ENCODE data around the gene MGAT2. TPM values are rescaled to one million over a fixed set of nuclear protein-coding genes. Genes with fewer than 3 reads are reported as not detected.

MGAT2 gene
- total and polyA plus RNA-seq, 2 donors (not counting 1 experiment from before 2014, with no cell fraction given) = 55.7 to 60.4 TPM

DNA sequence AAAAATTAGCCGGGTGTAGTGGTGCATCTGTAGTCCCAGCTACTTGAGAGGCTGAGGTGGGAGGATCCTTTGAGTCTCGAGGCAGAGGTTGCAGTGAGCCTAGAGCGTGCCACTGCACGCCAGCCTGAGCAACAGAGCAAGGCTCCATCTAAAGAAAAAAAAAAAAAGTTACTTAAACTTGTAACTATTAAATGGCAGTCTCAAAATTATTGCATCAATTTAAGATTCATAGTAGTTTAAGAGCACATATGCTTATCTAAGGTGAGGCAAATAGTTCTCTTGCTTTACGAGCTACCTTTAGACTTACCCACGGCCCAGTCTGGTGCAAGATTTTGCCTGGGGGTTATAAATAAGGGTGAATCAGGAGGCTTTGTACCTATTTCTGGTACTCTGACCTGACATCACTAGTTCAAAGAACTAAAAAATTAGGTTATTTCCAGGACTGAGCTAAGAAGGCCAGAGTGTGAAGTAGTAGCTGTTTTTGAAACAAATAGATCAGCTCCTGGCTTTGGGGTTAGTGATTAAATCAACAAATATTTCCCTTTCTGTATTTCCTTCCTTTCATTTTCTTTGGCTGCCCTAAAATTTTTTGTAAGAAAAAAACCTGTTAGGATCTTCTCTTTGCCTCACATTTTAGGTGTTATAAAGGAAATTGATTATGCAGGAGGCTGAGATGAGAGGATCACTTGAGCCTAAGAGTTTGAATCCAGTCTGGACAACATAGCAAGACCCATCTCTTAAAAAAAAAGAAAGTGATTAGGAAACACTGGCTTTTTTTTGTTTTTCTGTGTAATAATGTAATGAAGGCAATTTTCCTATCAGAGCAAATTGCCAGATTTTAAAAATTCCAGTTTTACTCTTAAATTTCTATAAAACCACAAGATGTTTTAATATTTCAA, 3.6 kb downstream of the MGAT2 start:
- Histone ChIP-seq H3K4me3 (replicated peaks in 1 of 4; ENCODE audit: control extremely low read depth in 1 of 4, insufficient read depth in 1 of 4, low read depth in 3 of 4, low read length in 4 of 4) (peak overlapping the region in 2 of 4 experiments; percentile 84 to 97), H3K79me2 (ENCODE audit: control insufficient read depth, insufficient read depth, low read length) (peaks cover 52% of the 10 kb centered on the region), H3K36me3 (ENCODE audit: control insufficient read depth, insufficient read depth, low read length) (no peaks in the 10 kb centered on the region), H2AFZ (ENCODE audit: low read length) (no peak overlapping the region), H3K9me3 (ENCODE audit: control insufficient read depth, insufficient read depth, low read depth, low read length) (no peaks in the 10 kb centered on the region), H3K4me2 (ENCODE audit: extremely low read depth, insufficient read depth, low read length) (peak overlapping the region; percentile 80), H3K9ac (ENCODE audit: insufficient read depth, low read length) (no peak overlapping the region), H4K20me1 (ENCODE audit: control insufficient read depth, extremely low read depth, insufficient read depth, low read length) (no peaks in the 10 kb centered on the region), H3K27ac (ENCODE audit: insufficient read depth, low read length) (no peak overlapping the region), H3K27me3 (ENCODE audit: control insufficient read depth, insufficient read depth, low read length) (no peaks in the 10 kb centered on the region), H3K4me1 (ENCODE audit: control insufficient read depth, extremely low read depth, insufficient read depth, low read length) (peaks cover 4% of the 10 kb centered on the region)
- no peak for DNase-seq (ENCODE audit: low read depth in 2 of 2)
- TF ChIP-seq EZH2 (IDR thresholded peaks at IDR 0.05; ENCODE audit: low read length, missing control alignments) = no peak
- TF ChIP-seq, protein P1, sequence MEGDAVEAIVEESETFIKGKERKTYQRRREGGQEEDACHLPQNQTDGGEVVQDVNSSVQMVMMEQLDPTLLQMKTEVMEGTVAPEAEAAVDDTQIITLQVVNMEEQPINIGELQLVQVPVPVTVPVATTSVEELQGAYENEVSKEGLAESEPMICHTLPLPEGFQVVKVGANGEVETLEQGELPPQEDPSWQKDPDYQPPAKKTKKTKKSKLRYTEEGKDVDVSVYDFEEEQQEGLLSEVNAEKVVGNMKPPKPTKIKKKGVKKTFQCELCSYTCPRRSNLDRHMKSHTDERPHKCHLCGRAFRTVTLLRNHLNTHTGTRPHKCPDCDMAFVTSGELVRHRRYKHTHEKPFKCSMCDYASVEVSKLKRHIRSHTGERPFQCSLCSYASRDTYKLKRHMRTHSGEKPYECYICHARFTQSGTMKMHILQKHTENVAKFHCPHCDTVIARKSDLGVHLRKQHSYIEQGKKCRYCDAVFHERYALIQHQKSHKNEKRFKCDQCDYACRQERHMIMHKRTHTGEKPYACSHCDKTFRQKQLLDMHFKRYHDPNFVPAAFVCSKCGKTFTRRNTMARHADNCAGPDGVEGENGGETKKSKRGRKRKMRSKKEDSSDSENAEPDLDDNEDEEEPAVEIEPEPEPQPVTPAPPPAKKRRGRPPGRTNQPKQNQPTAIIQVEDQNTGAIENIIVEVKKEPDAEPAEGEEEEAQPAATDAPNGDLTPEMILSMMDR (conservative IDR thresholded peaks at IDR 0.05 in 1 of 2, IDR thresholded peaks at IDR 0.05 in 1 of 2; ENCODE audit: low read depth in 1 of 2, low read length in 2 of 2) = no peak

DNA sequence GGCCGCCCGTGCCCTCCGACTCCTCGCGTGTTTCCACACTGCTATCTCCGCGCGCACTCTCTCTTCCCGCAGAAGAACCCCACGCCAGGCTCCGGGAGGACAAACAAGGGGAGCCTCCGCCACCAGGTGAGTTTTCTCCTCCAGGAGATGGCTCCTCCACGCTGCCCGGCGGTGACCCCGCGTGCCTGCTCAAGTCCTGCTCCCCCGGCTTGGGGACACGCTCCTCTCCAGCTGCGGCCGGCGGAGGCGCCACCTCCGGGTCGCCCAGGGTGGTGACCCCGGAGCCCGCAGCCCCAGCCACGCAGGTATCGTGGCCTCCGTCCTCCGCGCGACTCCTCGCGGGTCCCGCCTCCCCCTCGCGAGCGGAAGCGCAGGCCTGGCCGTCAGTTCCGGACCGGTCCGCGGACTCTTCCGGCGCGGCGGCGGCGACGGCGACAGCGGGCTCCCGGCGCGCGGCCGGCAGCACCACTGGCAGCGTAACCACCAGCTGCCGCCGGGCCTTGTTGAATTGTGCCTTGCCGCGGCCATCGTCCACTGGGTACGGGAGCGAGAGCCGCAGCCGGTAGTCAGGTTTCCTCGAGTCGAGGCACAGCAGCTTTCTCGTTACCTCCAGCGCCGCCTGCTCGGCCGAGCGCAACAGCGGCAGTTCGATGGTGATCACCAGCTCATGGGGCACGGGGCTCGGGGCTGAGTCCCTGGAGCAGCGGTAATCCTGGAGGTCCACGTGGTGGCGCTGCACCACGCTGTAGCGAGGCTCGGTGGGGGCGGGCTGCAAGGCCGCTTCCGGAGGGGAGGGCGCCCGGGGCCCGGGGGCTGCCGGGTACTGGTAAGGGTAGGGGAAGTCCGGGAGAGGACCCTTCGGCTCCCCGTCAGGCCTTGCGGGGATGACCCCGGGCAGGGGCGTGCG, 13.3 kb downstream of the MGAT2 start:
- peak; percentile 95 for DNase-seq (ENCODE audit: low read depth in 2 of 2)
- no peaks in the 10 kb centered on the region for H3K27me3 ChIP-seq (ENCODE audit: control insufficient read depth, insufficient read depth, low read length)
- H3K9me3 ChIP-seq (ENCODE audit: control insufficient read depth, insufficient read depth, low read depth, low read length) = no peaks in the 10 kb centered on the region
- peak overlapping the region; percentile 91 for H3K9ac ChIP-seq (ENCODE audit: insufficient read depth, low read length)
- peaks cover 2% of the 10 kb centered on the region for H3K4me1 ChIP-seq (ENCODE audit: control insufficient read depth, extremely low read depth, insufficient read depth, low read length)
- TF ChIP-seq, protein P1 (conservative IDR thresholded peaks at IDR 0.05 in 1 of 2, IDR thresholded peaks at IDR 0.05 in 1 of 2; ENCODE audit: low read depth in 1 of 2, low read length in 2 of 2) = peak; percentile 51 to 61
- TF ChIP-seq EZH2 (IDR thresholded peaks at IDR 0.05; ENCODE audit: low read length, missing control alignments) = no peak
- H3K27ac ChIP-seq (ENCODE audit: insufficient read depth, low read length) = peak overlapping the region; percentile 85
- peak overlapping the region; percentile 87 for H2AFZ ChIP-seq (ENCODE audit: low read length)
- H4K20me1 ChIP-seq (ENCODE audit: control insufficient read depth, extremely low read depth, insufficient read depth, low read length) = no peaks in the 10 kb centered on the region
- peak overlapping the region; percentile 89 to 99 (median 94) for H3K4me3 ChIP-seq (replicated peaks in 1 of 4; ENCODE audit: control extremely low read depth in 1 of 4, insufficient read depth in 1 of 4, low read depth in 3 of 4, low read length in 4 of 4)
- H3K36me3 ChIP-seq (ENCODE audit: control insufficient read depth, insufficient read depth, low read length) = peaks cover 4% of the 10 kb centered on the region
- H3K4me2 ChIP-seq (ENCODE audit: extremely low read depth, insufficient read depth, low read length) = peak overlapping the region; percentile 79
- H3K79me2 ChIP-seq (ENCODE audit: control insufficient read depth, insufficient read depth, low read length) = peaks cover 56% of the 10 kb centered on the region

All from fibroblast of lung (primary cell).